Measurements from ENCODE around the gene AKAP8L.

The AKAP8L gene

DNA sequence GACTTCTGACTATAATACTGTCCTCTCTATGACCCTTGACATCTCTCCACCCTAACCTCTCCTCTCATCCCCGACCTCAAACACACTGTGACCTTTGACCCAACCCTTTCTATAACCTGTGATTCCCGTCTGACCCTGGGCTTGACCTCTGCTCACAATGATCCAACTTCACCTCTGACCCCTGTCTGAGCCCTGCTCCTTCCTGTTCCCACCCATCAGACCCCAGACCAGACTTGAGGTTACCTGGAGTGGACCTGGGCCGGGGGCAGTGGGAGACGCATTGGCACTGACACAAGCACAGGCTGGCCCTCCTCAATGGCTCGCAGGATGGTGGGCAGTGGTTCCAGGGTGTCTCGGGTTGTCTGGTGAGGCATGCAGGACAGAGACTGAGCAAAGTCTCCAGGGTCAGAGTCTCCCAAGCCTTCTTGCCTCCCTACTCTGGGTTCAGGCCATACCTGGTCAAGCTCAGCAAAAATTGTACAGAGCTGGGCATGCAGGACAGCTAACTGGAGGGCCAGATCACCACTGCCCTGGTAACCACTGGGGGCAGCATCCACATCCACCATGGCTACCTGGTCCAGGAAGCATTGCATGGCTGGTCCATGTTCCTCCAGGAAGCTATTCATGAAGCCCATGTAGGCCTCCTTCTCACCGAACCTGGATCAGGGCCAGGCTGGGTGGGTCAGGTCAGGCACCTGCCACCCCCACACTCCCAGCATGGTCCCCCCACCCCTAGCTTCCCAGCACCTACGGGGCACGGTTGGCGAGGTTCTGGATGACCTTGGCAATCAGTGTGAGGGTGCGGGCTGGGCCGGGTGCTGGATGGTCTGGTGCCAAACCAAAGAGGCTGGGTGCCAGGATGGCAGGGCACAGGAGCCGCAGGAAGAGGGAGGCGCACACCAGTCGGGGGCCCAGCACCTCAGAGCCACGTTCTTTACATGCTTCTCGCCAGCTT is 35.4 kb upstream of the AKAP8L start:
- DNase-seq, result no peak
- Mint-ChIP-seq H3K4me1 (peaks cover 23% of the 10 kb centered on the region), H3K9me3 (no peaks in the 10 kb centered on the region), H3K4me3 (no peak overlapping the region), H3K36me3 (peaks cover 63% of the 10 kb centered on the region), H3K27ac (peak overlapping the region; percentile 77), H3K27me3 (no peaks in the 10 kb centered on the region)
- CTCF ChIA-PET, result interaction anchor here (1.2 to 1.6 kb wide), 4 partner anchors 9 to 102 kb away, joined by 4 to 6 read pairs (median 5); partner anchors contain the start of gene AKAP8L

DNA sequence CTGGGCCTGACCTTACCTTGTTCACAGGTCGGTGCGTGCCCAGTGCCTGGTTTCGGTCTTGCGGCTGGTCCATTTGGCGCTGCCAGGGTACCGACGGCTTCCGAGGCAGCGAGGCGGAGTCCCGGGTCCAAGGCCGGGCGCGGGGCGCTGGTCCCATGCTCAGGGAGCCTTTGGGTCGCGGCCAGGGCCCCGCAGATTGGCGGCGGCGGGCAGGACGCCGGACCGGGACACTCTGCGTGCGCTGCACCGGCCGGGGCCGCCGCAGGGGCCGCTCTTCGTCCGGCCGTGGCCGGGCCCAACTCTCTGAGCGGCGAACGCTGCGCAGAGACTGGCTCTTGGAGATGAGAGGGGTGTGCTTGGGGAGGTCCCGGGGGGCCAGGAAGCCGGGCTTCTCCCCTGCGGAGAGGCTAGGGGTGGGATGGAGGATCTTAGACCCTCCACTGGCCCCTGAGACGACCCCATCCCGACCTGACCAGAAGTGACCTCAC is 34.3 kb upstream of the AKAP8L start:
- Mint-ChIP-seq H3K4me3 (no peak overlapping the region), H3K36me3 (peaks cover 64% of the 10 kb centered on the region), H3K4me1 (peaks cover 30% of the 10 kb centered on the region), H3K9me3 (no peaks in the 10 kb centered on the region), H3K27me3 (no peaks in the 10 kb centered on the region), H3K27ac (no peak overlapping the region)
- DNase-seq, result no peak
- CTCF ChIA-PET, result interaction anchor here (0.7 kb wide), 1 partner anchor 378 kb away, joined by 4 read pairs; no protein-coding TSS in a partner anchor

DNA sequence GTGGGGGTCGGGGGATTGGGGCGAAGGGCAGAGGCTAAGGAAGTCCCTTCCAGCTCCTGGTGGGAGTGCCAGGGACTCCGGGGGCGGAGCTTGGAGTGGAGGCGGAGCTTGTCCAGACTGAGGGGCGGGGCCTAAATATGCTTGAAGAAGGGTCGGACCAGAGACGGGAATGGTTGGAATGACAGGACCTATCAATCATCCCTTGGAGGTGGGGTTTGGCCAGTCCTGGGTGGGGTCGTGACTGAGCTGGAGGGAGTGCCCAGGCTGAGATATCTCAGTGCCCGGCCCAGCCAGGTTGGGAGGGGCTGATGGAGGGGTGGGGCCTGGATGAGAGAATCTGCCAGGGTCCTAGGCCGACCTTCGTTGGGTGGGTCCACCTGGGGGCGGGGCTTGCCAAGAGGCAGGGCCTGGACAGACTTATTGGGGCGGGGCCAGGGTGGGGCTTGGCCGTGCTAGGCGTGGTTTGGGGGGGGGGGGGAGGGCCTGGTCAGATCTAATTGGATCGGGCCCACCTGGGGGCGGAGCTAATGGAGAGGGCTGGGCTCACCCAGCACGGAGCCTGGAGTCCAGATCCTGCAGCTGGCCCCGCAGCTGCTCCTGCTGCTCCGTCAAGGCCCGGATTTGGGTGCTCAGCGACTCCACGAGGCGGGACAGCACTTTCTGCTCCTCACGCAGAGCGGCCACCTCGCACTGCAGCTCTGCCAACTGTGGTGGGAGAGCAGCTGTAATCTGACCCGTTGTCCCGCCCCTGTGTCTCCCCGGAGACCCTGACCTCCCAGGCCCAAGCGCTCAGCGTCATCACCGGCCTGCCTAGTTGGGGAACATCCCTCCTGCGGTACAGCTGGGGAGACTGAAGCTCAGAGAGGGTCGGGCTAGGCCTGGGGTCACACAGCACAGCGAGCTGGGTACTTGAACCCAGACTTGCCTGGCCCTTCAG is 33.6 kb upstream of the AKAP8L start:
- DNase-seq, result peak; percentile 30
- peaks cover 62% of the 10 kb centered on the region for H3K36me3 Mint-ChIP-seq
- H3K27me3 Mint-ChIP-seq, result no peaks in the 10 kb centered on the region
- no peak overlapping the region for H3K4me3 Mint-ChIP-seq
- no peaks in the 10 kb centered on the region for H3K9me3 Mint-ChIP-seq
- CTCF ChIA-PET, result interaction anchor here (1.1 kb wide), 1 partner anchor 9 kb away, joined by 3 read pairs; no protein-coding TSS in a partner anchor
- H3K27ac Mint-ChIP-seq, result peak overlapping the region; percentile 16
- peaks cover 27% of the 10 kb centered on the region for H3K4me1 Mint-ChIP-seq

DNA sequence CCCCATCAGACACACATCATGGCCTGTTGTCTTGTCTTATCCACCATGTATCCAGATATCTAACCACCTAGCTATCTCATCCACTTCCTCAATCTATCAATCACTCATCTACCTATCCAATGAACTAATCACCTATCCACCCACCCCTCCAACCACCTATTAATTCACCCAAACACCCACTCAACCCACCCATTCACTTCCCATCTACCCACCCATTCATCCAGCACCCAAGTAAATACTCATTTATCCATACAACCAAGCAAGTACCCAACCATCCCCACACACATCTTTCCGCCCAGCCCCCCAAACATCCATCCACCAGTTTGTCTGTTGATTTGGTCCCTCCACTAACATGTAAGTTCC is 31.7 kb upstream of the AKAP8L start:
- CTCF ChIA-PET, result no interaction called here
- Mint-ChIP-seq H3K4me1 (peaks cover 27% of the 10 kb centered on the region), H3K27me3 (no peaks in the 10 kb centered on the region), H3K4me3 (peak overlapping the region; percentile 76), H3K9me3 (no peaks in the 10 kb centered on the region), H3K36me3 (peaks cover 53% of the 10 kb centered on the region), H3K27ac (peak overlapping the region; percentile 84)
- DNase-seq, result no peak

- CTCF ChIA-PET, result no interaction called here
- peak; percentile 84 for DNase-seq
- H3K4me3 Mint-ChIP-seq, result peak within 1 kb of the TSS; percentile 76
Measured at GRCh38 chr19:15449620-15450527, 31.1 kb upstream of the AKAP8L start, which contains the start of gene WIZ. WIZ (minus strand) TSS chr19:15449956; CDS start chr19:15448307, 1,649 bp downstream.

GRCh38 chr19:15448778-15449619 is 30.2 kb upstream of the AKAP8L start:
- H3K9me3 Mint-ChIP-seq, result no peaks in the 10 kb centered on the region
- H3K4me3 Mint-ChIP-seq, result peak overlapping the region; percentile 65
- CTCF ChIA-PET, result interaction anchor here (1.3 kb wide), 1 partner anchor 29 kb away, joined by 4 read pairs; no protein-coding TSS in a partner anchor
- peak; percentile 35 for DNase-seq
- peaks cover 24% of the 10 kb centered on the region for H3K4me1 Mint-ChIP-seq
- H3K36me3 Mint-ChIP-seq, result peaks cover 38% of the 10 kb centered on the region
- peak overlapping the region; percentile 77 for H3K27ac Mint-ChIP-seq
- no peaks in the 10 kb centered on the region for H3K27me3 Mint-ChIP-seq

More at GRCh38 chr19:15449620-15450527, 31.1 kb upstream of the AKAP8L start, which contains the start of gene WIZ:
- H3K27me3 Mint-ChIP-seq, result no peaks in the 10 kb centered on the region
- peak within 1 kb of the TSS; percentile 84 for H3K27ac Mint-ChIP-seq
- peaks cover 47% of the 10 kb centered on the region for H3K36me3 Mint-ChIP-seq
- peaks cover 27% of the 10 kb centered on the region for H3K4me1 Mint-ChIP-seq
- no peaks in the 10 kb centered on the region for H3K9me3 Mint-ChIP-seq

DNA sequence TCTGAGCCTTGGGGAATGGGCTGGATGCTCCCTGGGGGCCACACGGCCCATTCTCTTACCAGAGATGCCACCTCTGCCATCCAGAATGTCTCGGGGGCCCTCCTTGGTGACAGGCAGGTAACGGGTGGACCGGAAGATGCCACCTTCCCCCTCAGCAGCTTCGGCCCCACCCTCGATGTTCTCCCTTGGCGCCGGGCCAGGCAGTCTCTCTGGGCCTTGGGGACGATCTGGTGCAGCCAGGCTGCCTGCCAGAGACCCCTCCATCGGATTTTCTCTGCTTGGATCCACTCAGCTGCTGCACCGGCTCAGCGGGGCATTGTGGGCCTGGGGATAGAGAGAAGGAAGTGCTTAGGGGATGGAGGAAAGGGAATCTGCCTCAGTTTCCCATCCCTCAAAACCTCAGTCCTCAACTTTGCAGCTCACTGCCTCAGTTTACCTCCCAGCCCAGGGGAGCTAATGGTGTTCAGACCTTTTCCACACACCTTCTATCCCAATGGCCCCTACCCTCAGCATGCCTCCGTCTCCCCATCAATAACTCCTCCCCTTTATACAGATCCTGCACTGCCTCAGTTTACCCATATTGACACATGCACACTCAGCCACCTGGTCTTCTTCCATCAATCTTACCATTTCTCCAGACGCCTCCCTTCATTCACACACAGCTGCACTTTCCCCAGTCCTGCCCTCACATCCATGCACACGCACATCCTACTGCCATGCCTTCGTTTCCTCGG is 29.4 kb upstream of the AKAP8L start:
- Mint-ChIP-seq H3K4me3 (peak overlapping the region; percentile 65), H3K9me3 (no peaks in the 10 kb centered on the region), H3K27me3 (no peaks in the 10 kb centered on the region), H3K27ac (peak overlapping the region; percentile 77), H3K4me1 (peaks cover 21% of the 10 kb centered on the region), H3K36me3 (peaks cover 31% of the 10 kb centered on the region)
- CTCF ChIA-PET, result interaction anchor here (1.3 kb wide), 1 partner anchor 29 kb away, joined by 4 read pairs; no protein-coding TSS in a partner anchor
- DNase-seq, result no peak

DNA sequence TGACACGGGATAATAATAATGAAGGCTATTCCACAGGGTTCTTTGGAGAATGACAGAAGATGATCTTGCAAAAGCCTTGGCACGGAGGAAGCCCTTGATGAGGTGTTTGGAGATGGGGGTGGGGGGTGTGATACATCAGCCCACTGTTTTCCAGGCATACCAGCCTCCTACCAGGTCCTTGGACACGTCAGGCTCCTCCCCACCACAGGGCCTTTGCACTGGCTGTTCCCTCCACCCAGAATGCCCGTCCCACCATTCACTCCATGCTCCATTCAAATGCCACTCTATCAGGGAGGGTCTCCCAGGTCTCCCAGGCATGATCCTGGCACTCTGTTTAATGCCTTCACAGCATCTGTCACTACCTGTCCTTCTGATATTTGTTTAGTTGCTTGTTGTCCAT is 28.3 kb upstream of the AKAP8L start:
- H3K4me1 Mint-ChIP-seq, result peaks cover 21% of the 10 kb centered on the region
- H3K36me3 Mint-ChIP-seq, result peaks cover 27% of the 10 kb centered on the region
- no peak overlapping the region for H3K4me3 Mint-ChIP-seq
- CTCF ChIA-PET, result no interaction called here
- no peak overlapping the region for H3K27ac Mint-ChIP-seq
- H3K27me3 Mint-ChIP-seq, result no peaks in the 10 kb centered on the region
- no peak for DNase-seq
- H3K9me3 Mint-ChIP-seq, result no peaks in the 10 kb centered on the region

GRCh38 chr19:15445807-15446376 is 27.1 kb upstream of the AKAP8L start:
- CTCF ChIA-PET, result no interaction called here
- Mint-ChIP-seq H3K4me1 (peaks cover 16% of the 10 kb centered on the region), H3K27ac (peak overlapping the region; percentile 37), H3K36me3 (peaks cover 17% of the 10 kb centered on the region), H3K4me3 (no peak overlapping the region), H3K9me3 (no peaks in the 10 kb centered on the region), H3K27me3 (no peaks in the 10 kb centered on the region)
- DNase-seq, result no peak

DNA sequence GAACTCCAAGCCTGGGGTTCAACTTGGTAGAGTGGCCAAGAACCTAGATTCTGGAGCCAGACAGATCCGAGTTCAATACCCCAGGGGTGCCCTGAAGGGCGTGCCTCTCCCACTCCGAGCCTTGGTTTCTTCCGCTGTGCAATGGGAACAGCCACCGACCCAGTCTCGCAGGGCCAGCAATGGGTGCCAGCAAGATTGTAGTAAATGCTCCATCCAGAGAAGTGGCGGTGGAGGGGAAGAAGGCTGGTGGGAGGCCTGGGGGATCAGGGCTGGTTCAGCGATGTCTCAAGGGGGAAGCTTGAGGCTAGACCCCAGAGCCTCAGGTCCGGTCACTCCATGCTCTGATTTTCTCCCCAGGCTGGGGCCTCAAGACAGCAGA is 26.4 kb upstream of the AKAP8L start:
- Mint-ChIP-seq H3K27me3 (no peaks in the 10 kb centered on the region), H3K36me3 (peaks cover 11% of the 10 kb centered on the region), H3K4me1 (peaks cover 10% of the 10 kb centered on the region), H3K9me3 (no peaks in the 10 kb centered on the region), H3K27ac (no peak overlapping the region), H3K4me3 (no peak overlapping the region)
- CTCF ChIA-PET, result no interaction called here
- DNase-seq, result no peak

DNA sequence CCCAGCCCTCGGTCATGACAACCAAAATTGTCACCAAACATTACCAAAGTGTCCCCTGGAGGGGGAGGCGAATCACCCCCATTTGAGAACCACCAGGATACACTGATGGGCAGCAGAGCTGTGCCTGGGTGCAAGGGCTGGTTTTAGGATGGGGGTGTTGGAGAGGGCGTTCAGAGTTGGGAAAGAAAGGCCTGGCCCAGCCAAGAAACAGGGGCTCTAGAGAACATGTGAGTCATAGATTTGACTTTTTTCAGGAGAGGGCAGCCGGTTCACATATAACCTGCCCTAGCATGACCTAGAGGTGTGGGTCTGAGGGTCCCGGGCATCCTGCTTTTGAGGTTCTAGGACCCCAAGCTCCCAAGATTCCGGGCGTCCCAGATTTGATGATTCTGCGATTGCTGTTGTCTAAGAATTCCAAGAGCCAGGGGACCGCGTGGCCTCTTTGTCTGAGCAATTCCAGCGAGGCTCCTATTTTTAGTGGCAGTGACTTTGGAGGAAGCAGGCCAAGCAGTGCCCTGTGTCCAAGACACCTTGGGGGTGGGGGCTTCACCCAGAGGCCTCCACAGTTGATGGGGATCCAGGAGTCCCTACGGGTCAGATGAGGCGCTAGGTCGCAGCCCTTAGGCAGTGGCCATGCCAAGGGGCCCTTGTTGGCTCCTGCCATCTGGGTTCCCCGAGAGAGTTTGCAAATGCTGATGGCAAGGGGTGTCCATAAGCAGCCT is 25.9 kb upstream of the AKAP8L start:
- Mint-ChIP-seq H3K4me3 (no peak overlapping the region), H3K27me3 (no peaks in the 10 kb centered on the region), H3K27ac (no peak overlapping the region), H3K9me3 (no peaks in the 10 kb centered on the region), H3K4me1 (peaks cover 8% of the 10 kb centered on the region), H3K36me3 (peaks cover 11% of the 10 kb centered on the region)
- DNase-seq, result no peak
- CTCF ChIA-PET, result no interaction called here
